Activated naive CD4-positive, alpha-beta T cell treated with anti-CD3 and anti-CD28 coated beads, Interleukin-2, amount 50 U/mL, for 16 hours (primary cell): Measurements from ENCODE around the gene CACNB3.

Experiments
- DNase-seq: peaks from one replicate; pipeline ENCODE4 v3.0.0-alpha.2; 2020

CACNB3 gene

GRCh38 chr12:48817873-48818830 is at the start of gene CACNB3:
CACNB3 (plus strand) TSS chr12:48818496; CDS start chr12:48818930, 434 bp downstream.
- DNase-seq: peak; percentile 83

GRCh38 chr12:48768736-48769135 is 49.6 kb upstream of the CACNB3 start:
- DNase-seq: no peak

DNA sequence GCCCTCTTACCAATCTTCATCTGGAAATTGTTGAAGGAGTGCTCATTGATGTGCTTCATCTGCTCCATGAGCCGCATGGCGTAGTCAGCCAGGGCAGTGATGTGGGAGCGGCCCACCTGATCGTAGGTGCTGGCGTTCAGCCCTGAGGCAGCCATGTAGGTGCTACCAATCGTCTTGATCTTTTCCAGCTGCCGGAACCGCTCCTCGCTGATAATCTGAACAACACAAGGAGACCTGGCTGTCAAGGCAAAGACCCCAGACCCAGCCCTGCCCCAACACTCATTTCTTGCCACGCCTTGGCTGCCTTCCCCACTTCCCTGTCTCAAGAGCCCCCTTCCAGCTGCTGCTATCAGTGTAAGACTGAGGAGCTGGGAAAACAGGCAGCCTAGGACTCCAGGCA is 47.5 kb upstream of the CACNB3 start:
- no peak for DNase-seq

- DNase-seq: no peak
Measured at GRCh38 chr12:48771588-48772112, 46.6 kb upstream of the CACNB3 start.

DNA sequence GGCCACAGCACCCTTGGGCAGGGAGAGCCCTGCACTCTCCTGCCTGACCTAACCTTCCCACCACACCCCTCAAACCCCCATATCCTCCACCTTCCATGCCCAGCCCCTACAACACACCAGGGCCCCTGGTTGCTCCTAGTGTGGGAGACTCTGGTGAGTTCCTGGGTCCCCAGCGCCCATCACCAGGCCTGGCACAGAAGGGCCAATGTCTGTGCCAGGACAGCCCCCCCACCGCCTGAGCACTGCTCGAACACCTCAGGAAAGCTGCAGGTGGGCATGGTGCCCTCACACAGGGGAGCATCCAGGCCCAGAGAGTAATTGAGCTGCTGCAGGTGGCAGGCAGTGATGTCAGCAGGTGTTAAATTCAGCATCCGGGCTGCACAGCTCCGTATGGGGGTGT is 44.6 kb upstream of the CACNB3 start:
- DNase-seq: no peak

GRCh38 chr12:48774516-48774915 is 43.8 kb upstream of the CACNB3 start:
- no peak for DNase-seq

DNA sequence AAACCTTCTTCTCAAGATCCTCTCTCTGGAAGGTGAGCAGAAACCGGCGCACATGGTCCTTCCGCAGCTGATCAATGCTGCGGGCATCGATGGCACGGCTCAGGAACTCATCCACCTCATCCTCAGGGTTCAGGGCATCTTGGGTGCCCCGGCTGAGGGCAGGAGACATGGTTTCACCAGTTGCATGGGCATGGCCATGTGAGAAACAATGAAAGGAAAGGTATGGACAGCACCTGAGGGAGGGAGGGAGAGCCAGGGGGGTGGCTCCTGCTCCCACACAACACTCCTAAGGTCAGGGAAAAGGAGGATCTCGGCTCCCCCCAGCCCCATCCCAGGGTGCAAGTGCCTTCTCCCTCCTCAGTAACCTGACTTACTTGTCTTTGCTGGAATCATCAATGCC is 43.0 kb upstream of the CACNB3 start:
- DNase-seq: no peak

GRCh38 chr12:48775991-48776649 is 42.2 kb upstream of the CACNB3 start:
- no peak for DNase-seq

- no peak for DNase-seq
Measured at GRCh38 chr12:48776956-48777355, 41.3 kb upstream of the CACNB3 start.

GRCh38 chr12:48777501-48778400 is 40.5 kb upstream of the CACNB3 start:
- no peak for DNase-seq

DNA sequence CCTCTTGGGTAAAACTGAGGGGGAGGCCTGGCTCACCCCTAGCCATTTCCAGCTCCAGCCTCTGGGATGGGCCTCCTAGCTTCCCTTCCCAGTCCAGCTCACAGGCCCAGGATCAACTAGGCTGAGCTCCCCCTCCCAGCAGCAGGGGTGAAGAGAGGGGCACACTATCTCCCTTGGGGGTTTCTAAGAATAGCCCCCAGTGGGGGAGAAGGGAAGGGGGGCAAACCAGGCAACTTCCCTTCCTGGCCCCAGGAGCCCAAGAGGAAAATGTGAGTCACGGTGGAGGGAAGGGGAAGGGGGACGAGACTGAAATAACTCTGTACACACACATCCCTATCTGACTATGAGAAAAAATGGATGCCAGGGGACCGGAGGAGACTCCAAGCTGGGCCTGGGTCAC is 38.4 kb upstream of the CACNB3 start:
- no peak for DNase-seq

- no peak for DNase-seq
Measured at GRCh38 chr12:48780381-48781025, 37.8 kb upstream of the CACNB3 start.

- no peak for DNase-seq
Measured at GRCh38 chr12:48781750-48782456, 36.4 kb upstream of the CACNB3 start.

DNA sequence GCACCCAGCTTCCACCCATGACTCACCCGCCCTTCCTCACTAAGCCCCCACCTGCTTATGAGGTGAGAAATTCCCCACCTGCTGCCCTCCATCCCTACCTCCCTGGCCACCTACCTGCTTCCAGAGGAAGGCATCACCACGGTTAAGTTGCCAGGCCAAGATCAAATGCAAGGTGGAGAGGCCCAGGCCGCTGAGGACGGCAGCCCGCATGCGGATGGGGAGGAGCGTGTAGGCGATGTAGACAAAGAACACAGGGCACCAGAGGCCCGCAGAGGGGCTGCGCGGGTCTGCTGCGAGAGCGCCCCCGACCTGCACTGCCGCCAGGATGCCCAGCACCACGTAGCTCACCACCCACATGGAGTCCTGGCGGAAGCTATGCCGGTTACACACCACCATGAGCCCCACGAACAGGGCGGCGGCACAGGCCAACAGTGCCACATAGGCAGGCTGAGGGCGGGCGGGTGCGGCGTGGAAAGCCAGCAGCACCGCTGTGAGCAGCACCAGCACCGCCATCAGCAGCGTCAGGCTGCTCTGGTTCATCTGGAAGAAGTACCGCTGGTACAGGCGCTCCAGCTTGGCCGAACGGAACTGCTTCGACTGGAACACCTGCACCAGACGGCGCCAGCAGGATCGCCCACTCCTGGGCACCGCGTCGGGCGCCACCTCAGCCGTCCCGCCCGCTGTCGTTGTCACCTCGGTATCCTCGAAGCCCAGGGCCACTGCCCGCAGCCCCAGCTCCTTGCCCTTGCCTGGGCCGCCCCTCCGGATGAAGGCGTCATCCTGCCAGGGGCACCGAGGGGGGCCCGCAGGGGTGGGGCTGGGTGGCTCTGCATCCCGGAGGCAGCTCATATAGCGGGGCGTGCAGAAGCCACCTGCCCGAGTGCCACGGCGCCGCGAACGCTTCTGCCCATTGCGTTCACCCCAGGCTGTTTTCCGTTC is 35.6 kb upstream of the CACNB3 start:
- DNase-seq: no peak

DNA sequence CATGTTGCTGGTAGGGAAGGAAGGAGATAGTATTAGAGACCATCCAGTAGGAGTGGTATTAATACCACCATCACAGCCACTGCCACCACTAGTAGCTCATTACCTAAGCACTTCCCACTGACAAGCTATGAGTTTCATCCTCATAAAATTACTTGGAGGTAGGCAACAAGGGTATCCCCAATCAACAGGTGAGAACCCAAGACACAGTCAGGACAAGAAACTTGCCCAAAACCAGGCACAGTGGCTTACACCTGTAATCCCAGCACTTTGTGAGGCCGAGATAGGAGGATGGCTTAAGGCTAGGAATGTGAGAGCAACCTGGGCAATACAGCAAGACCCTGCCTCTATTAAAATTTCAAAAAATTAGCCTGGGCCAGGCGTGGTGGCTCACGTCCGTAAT is 34.9 kb upstream of the CACNB3 start:
- no peak for DNase-seq

DNA sequence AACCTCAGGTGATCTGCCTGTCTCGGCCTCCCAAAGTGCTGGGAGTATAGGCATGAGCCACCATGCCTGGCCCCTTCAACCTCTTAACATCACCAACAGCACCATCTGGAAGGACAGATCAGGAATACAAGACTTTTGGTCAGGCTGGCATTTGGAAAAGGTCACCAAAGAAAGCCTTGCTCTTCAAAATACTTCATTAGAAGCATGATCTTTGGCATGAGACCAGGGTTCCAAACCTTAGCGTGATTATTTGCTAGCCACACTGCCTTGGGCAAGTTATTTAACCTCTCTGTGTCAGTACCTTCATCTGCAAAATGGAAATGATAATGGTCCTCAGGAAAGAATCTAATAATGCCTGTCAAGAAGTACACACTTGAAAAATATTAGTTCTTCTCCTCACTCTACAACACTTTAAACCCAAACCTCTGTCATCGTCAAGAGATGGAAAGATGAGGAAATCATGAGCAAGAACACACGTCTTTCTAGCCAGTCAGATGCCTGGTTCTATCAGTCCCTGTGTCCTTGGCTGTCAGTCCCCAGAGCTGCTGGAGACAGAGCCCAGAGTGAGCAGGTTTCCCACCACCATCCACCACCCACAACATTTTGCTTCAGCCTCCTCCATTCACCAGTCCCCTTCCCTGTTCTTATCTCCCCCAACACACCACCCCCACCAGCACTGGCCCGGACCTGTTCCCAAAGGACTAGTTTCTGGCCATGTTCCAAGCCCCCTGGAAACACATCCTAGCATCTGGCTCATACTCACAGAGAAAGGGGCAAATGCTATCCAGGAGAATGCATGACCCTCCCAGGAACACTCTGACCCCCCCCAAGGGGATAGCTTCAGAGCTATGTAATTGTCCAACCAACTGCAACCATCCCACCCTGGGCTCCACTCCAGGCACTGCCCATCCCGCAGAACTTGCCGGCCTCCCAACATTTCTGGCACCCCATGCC is 31.4 kb upstream of the CACNB3 start:
- no peak for DNase-seq

- no peak for DNase-seq
Measured at GRCh38 chr12:48787791-48788523, 30.3 kb upstream of the CACNB3 start.

DNA sequence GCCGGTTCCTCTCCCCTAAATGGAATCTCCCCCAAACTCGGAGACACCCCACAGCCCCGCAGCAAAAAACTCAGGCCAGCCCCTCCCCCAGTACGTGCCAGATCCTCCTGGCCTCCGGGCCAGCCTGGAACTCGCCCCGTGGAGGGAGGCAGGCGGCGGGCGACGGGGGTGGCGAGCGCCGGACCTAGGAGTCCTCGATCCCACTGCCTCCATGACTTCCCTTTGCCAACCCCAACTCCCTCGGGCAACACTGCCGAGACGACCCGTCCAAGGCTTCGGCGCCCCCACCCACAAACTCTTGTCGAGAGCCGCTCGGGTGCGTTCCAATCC is 29.8 kb upstream of the CACNB3 start:
- DNase-seq: no peak
